GM21619 (cell line): ENCODE data around the gene NOC4L.
A peak's percentile ranks its signal among the peaks of the same experiment; 100 is the strongest.
"Not testable (repeated sequence)": the region's sequence is repeated elsewhere in the genome, so short reads cannot be mapped to it uniquely, and the experiment has no call there.

Experiments used
- ATAC-seq: cut with Tn5 transposase; IDR thresholded peaks from one replicate; pipeline ENCODE4 v1.9.1; 2021; ENCODE audit not compliant: unreplicated experiment

Gene NOC4L

GRCh38 chr12:132142679-132143335, 1.4 kb upstream of the NOC4L start:
- no peak for ATAC-seq

- ATAC-seq: peak; percentile 26
Measured at GRCh38 chr12:132143336-132144071, 753 bp upstream of the NOC4L start.

DNA sequence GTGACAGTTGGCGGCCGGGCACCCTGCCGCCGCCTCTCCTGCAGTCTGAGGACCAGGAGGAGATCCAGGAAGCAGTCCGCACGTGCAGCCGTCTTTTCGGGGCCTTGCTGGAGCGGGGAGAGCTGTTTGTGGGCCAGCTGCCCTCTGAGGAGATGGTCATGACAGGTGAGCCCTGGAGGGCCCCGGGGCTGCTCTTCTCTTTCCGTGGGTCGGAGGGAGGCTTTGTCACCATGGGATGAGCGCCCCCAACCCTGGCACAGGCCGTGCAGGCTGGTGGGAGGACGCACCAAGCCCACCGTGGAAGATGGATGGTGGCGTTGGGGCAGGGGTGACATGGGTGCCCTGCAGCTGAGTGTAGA, 532 bp downstream of the NOC4L start:
- ATAC-seq: peak; percentile 2

- ATAC-seq: no peak
Measured at GRCh38 chr12:132145334-132145733, 1.1 kb downstream of the NOC4L start.

DNA sequence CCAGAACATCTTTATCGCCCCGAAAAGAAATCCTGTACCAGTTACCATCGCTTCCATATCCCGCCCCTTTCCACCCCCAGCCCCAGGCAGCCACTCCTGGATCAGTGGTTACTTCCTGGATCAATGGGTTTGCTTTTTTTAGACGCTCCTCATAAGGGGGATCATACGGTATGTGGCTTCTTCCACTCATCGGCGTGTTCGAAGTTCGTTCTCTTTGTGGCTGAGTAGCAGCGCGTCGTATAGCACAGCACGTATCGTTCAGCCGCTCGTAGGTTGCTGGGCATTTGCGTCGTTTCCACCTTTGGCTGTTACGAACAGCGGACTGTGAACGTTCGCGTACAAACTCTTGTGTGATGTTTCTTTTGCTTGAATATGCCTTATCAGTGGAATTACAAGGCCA, 1.8 kb downstream of the NOC4L start:
- ATAC-seq: no peak

DNA sequence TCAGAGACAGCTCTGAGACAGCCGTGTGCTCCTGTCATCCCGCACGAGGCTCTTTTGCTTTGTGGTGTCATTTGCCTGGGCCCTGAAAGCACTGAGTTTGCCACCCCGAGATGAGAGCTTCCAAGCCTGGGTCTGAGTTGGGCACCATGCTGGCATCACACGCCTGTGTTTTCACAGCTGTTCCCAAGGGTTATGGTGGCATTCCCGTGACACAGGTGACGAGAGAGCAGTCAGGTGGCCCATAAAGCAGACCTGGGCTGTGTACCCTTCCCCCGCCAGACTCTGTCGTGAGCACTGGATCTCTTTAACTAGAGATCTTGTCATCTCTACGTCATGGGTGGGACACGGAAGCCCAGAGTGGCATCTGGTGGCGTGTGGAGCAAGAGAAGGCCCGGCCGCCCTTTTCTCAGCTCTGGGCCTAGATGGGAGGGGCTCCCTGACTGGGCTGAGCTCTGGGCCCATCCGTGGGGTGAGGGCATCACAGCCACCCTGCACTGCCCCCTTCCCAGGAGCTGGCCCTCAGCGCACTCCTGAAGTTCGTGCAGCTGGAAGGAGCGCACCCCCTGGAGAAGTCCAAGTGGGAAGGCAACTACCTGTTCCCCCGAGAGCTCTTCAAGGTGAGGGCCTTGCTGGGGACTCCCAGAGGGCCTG, 2.6 kb downstream of the NOC4L start:
- no peak for ATAC-seq

DNA sequence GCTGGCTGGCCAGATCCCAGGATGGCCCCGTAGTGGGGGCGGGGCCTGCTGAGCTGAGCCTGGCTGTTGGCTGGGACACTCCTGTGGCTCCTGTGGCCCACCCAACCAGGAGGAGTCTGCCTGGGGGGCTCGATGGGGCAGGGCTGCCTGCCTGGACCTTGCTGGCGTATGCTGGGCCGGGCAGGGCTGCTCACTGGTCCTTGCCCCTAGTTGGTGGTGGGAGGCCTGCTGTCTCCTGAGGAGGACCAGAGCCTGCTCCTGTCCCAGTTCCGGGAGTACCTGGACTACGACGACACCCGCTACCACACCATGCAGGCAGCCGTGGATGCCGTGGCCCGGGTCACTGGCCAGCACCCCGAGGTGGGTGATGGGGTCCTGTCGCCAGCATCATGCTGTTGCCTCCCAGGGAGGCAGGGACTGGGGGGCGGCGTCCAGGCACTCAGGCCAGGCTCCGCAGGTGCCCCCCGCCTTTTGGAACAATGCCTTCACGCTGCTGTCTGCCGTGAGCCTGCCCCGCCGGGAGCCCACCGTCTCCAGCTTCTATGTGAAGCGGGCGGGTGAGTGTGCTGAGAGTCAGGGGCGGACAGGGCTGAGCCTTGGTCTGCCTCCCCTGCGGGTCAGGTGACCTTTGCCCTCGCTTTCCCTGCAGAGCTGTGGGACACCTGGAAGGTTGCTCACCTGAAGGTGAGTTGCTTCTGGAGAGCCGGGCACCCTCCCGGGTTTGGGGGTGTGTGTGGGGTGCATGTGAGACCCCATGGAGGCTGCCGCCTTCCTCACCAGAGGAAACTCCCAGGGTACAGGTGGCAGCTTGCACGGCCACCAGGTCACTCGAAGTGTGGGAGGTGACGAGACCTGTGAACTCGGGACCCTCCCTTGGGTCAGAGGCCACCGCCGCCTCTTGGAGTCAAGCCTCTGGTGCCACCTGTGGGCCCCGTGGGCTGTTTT, 3.4 kb downstream of the NOC4L start:
- no peak for ATAC-seq

DNA sequence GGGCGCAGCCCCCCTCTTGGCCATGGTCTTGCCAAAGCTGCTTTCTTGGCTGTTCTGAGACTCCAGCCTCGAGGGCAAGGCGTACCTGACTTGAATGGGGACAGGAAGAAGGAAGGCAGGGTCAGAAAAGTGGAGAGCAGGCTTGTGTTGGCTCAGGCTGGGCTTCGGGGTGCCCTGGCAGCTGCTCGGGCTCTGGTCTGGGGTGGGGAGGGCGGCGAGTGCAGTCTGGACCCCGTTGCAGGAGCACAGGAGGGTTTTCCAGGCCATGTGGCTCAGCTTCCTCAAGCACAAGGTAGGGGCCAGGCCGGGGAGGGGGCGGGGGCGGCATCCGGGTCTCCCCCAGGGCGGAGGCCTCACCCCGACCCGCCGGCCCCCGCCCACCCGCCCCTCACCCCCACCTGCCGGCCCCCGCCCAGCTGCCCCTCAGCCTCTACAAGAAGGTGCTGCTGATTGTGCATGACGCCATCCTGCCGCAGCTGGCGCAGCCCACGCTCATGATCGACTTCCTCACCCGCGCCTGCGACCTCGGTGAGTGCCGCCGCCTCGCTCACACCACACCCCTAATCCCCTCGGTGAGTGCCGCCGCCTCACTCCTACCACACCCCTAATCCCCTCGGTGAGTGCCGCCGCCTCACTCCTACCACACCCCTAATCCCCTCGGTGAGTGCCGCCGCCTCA, 4.2 kb downstream of the NOC4L start:
- no peak for ATAC-seq

- ATAC-seq: not testable (repeated sequence)
Measured at GRCh38 chr12:132149526-132149925, 5.3 kb downstream of the NOC4L start.

DNA sequence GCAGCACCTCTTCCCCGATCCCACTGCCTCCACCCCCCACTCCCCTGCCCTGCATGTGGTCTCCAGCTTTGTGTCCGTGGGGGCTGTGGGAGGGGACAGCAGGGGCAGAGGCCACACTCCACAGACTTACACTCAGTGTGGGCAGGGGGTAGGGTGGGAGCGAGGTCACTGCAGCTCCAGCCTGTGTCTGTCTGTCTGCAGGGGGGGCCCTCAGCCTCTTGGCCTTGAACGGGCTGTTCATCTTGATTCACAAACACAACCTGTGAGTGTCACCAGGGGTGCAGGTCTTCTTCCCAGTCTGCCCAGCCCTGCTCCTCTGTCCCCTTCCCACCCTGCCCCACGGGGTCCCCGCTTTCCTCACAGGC, 6.5 kb downstream of the NOC4L start:
- no peak for ATAC-seq

- no peak for ATAC-seq
Measured at GRCh38 chr12:132151145-132151765, 7.0 kb downstream of the NOC4L start.

GRCh38 chr12:132151766-132152410, 7.6 kb downstream of the NOC4L start:
- ATAC-seq: no peak

DNA sequence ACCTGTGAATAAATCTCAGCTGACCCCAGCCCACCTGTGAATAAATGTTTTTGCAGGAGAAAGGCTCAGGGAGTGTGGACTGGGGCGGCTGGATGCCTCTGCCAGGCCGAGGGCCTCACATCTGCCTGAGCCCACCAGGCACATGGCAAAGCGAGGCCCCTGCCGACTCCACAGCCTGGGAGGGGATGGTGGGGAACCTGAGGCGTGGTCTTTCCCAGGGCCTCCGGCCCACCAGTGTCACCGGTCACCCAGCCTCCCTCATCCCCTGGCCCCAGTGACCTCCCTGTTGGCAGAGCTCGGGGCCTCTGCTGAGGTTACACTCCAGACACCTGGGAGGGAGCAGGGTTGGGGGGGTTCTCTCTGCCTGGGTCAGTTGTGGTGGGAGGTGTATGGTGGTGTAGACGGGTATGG, 8.2 kb downstream of the NOC4L start:
- no peak for ATAC-seq

DNA sequence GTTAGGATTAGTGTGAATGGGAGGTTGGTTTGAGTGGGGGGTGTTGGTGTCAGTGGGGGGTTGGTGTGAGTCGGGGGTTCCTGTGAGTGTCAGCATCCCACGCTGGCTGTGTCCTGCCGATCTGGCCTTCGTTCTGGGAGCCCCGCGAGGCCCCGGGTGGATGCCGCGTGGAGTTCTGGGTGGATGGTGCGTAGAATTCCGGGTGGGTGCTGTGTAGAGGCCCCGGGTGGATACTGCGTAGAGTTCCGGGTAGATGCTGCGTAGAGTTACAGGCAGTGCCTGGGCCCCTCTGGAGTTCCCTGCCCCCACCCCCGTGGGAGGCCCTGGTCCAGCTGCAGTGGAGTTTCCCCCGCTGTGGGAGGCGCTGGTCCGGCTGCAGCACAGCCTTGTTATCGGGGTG, 8.7 kb downstream of the NOC4L start:
- no peak for ATAC-seq

- ATAC-seq: peak; percentile 80
Measured at GRCh38 chr12:132153501-132154340, 9.5 kb downstream of the NOC4L start.

DNA sequence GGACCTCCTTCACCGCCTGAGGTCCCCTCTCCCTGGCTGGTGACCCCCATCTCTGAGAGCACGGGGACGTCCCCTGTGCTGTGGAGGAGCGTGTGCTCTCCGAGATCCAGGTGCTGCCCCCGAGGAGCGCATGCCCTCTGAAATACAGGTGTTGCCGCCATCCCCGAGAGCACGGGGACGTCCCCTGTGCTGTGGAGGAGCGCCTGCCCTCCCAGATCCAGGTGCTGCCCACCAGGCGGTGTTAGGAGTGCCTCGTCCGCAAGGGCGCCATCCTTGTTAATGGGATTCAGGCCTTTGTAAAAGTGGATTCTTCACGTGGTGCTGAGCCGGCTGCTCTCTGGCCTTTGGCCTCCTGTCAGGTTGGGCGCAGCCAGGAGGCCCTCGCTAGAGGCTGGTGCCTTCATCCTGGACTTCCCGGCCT, 10.1 kb downstream of the NOC4L start:
- peak; percentile 31 for ATAC-seq

- no peak for ATAC-seq
Measured at GRCh38 chr12:132154941-132155770, 10.9 kb downstream of the NOC4L start.
